Activated T-cell treated with anti-CD3 and anti-CD28 coated beads, Interleukin-2, amount 50 U/mL, for 1 hour (primary cell): ENCODE data around the gene USP3.
"Not testable (repeated sequence)": the region's sequence is repeated elsewhere in the genome, so short reads cannot be mapped to it uniquely, and the experiment has no call there.

Experiments used
- DNase-seq: peaks from one replicate; pipeline ENCODE4 v3.0.0-alpha.2; 2020

The USP3 gene

GRCh38 chr15:63597038-63597790 is 92.8 kb downstream of the USP3 start, which contains the start of gene FBXL22:
Gene FBXL22, plus strand, starts transcription at chr15:63597387. Its CDS starts 6 bp downstream, at chr15:63597393.
- DNase-seq = no peak

- no peak for DNase-seq
These were observed 93.4 kb downstream of the USP3 start for GRCh38 chr15:63597821-63598220.

GRCh38 chr15:63598473-63599400 is 94.3 kb downstream of the USP3 start:
- no peak for DNase-seq

DNA sequence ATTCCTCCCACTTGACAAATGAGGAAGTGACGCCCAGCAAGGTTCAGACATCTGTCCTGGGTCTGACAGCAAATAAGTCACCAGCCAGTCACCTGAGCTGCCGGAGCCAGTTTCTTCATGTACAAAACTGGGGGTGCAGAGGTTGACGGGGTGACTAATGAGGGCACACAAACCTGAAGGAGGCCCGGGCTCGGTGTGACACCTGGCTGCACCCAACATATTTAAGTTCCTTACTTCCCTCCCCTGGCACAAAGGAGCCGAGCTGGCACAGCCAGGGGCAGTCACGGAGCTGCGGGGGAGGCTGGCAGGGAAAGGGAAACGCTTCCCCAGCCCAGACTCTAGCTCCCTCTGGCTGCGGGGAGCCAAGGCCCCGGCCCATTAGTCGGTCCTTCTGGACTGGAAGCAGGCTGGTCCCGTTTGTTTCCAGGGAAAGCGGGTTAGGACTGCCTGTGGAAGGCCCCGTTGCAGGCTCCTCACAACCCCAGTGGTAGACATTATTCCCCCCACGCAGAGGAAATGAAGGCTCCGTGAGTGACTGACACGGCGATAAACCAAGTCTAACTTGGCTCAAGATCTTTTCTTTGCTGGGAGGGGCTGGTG is 95.1 kb downstream of the USP3 start:
- DNase-seq = peak; percentile 54

DNA sequence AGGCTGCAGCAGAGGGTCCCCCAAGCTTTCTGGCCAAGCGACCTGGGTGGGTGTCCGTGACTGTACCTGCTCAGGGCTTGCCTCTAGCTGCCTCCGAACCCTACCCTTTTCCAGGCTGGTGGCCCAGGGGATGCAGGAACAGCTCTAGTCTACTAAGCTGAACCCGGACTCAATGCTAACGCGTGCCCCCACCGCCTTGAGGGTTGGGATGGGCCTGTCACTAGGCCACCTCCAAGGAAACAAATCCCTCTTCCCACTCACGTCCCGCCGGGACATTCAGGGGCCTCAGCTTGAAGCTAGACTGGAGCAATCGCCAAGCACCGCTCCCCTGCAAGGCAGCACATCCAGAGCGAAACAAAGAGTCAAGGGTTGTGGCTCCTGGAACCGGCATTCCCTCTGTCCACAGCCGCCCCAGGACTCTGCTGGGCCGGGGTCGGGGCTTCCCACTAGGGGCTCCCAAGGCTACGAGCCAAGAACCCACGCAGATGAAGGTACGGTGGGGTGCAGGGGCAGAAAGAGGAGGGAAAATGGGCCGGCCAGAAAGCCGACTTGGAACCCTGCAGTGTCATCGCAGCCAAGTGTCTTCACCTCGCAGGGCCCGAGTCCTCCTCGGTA is 95.7 kb downstream of the USP3 start:
- DNase-seq = peak; percentile 50

GRCh38 chr15:63600616-63601025 is 96.2 kb downstream of the USP3 start:
- peak; percentile 91 for DNase-seq

DNA sequence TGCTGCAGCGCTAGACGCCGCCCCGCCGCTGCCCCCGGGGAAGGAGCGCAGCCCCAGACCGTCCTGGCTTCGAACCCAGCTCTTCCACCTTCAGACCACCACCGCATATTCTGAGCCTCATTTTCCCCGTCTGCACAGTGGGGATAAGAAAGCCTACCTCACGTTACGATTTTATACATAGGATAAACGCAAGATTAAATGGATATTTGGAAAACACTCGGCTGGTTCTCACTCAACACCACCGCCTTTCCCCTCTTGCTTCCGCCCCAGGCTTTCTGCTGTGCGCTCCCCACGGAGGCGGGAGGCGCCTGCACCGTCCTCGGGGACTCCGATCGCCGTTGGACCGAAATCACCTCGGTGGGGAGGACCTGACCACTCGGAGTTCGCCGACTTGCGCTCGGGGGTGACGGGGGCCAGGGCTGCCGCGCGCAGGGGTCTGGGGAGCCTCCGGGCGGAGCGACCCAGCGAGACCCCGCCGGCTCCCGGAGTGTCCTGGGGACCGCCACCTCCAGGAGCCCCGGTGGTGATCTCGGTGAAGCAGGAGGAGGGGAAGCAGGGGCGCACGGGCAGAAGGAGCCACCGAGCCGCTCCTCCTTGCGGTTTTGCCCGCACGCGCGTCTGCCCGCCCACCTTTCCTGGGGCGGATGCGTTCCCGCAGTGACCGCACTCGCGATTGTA is 96.8 kb downstream of the USP3 start:
- DNase-seq = peak; percentile 56

- no peak for DNase-seq
These were observed 97.4 kb downstream of the USP3 start for GRCh38 chr15:63601704-63602185.

GRCh38 chr15:63602595-63602994 is 98.2 kb downstream of the USP3 start:
- DNase-seq = no peak

DNA sequence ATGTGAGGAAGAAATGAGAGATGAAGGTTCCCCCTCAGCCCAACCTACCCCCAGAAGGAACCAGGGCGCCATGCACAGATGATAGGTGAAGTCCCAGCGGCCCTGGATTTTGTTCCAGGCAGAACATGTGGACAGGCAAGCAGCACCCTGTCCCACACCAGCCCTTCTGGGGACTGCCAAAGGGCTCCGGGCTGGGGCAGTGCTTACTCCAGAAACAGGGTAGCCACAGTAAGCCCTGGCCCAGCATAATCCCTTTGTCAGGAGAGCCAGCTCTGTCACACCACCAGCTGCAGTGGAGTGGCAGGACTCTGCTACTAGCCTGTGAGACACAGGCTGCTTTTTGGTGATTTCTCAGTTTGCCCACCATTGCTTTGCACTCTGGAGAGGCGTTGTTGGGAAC is 99.1 kb downstream of the USP3 start:
- DNase-seq = no peak

- DNase-seq = no peak
These were observed 99.9 kb downstream of the USP3 start for GRCh38 chr15:63604281-63604680.

DNA sequence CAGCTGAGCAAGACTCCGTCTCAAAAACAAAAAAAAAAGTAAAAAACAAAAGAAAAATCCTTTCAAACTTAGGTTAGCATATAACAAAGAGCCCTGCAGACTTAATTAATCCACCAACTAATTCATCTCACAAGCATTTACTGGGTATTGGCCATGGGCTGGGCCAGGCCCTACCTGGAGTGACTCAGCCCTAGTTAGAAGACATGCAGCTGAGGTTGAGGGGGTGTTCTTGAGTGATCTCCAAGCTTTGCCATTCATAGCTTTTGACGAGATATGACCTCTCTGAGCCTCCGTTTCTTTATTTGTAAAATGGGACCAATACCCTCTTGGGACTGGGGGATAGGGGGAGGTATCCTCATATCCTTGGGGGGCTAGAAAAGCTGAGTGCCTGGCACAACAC is 100.6 kb downstream of the USP3 start:
- DNase-seq = no peak

- peak; percentile 57 for DNase-seq
These were observed 101.4 kb downstream of the USP3 start for GRCh38 chr15:63605816-63606215.

DNA sequence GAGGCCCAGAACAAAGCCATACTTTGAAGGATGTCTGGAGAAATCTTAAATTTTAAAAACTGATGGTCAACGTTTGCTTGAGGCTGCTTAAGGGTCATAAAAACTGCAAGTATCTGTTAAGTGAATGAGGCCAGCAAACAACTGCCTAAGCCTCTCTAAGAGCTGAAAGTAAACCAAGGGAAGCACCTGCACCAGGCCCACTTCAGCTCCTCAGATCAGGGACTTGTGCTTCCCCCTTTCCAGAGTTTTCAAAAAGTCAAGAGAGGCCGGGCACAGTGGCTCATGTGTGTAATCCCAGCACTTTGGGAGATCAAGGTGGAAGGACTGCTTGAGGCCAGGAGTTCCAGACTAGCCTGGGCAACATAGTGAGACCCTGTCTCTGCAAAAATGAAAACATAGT is 101.9 kb downstream of the USP3 start:
- no peak for DNase-seq

GRCh38 chr15:63608989-63609388 is 104.6 kb downstream of the USP3 start:
- no peak for DNase-seq

DNA sequence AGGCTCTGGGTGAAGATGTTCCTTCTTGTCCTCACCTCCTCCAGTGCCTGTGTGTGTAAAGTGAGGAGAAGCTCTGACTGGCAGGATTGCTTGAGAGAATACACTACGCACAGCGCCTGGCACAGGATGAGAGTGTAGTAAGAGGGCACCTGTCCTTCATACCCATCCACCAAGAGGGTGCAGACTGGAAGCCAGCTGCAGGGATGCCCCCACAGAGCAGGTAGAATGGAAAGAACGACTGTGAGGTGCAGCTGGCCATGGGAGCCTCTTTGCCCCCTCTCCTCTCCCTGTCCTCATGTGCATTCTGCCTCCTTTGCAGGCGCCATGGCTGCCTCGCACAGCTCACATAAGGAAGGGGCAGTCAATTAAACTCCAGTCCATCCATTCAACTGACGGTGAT is 105.1 kb downstream of the USP3 start:
- DNase-seq = no peak

- peak; percentile 70 for DNase-seq
These were observed 105.9 kb downstream of the USP3 start for GRCh38 chr15:63610209-63610841.

- DNase-seq = no peak
These were observed 106.8 kb downstream of the USP3 start for GRCh38 chr15:63611177-63611576.

GRCh38 chr15:63612300-63612699 is 107.9 kb downstream of the USP3 start:
- DNase-seq = no peak

DNA sequence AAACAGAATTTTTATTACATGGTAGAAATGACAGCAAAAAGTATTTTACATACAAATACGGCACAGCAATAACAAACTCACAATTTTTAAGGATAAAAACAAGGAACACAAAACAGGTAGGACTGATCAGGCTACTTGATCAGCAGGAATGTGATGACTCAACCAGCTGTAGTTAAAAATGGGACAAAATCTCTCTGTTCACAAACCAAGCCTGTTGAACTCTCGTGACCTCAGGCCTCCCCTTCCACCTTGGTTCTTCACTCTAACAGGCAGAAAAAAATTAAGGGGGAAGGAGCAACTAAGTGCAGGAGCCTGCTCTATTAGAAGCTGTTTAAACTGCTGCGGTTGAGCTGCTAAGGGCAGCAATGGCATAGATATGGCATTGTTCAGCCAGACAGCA is 111.5 kb downstream of the USP3 start:
- no peak for DNase-seq

- DNase-seq = not testable (repeated sequence)
These were observed 112.8 kb downstream of the USP3 start for GRCh38 chr15:63617147-63617546.

- not testable (repeated sequence) for DNase-seq
These were observed 113.2 kb downstream of the USP3 start for GRCh38 chr15:63617627-63618026.
